Jurkat, Clone E6-1 (cell line): ENCODE results near the gene FYB1.

ENCODE experiments used
- DNase-seq: peaks from one replicate; pipeline ENCODE4 v3.0.0-alpha.2; 2011; ENCODE audit warnings: low read depth, low spot score
- H3K4me3 ChIP-seq: 2 replicates; pipeline ENCODE4 v1.5.1; 2011; ENCODE audit warnings: mild to moderate bottlenecking, low read length, control low read depth, moderate library complexity

The FYB1 gene

GRCh38 chr5:39076757-39077728, 142.3 kb downstream of the FYB1 start:
- no peak overlapping the region for H3K4me3 ChIP-seq
- DNase-seq = no peak

- no peak for DNase-seq
- H3K4me3 ChIP-seq = no peak overlapping the region
These were observed 143.1 kb downstream of the FYB1 start for GRCh38 chr5:39076101-39076756.

- peak within 1 kb of the TSS; percentile 84 for H3K4me3 ChIP-seq
- peak; percentile 72 for DNase-seq
These were observed 145.1 kb downstream of the FYB1 start, which contains the start of gene RICTOR for GRCh38 chr5:39074017-39074814. RICTOR (minus strand) TSS chr5:39074399; CDS start chr5:39074377, 22 bp downstream.

GRCh38 chr5:39073767-39074016, 145.7 kb downstream of the FYB1 start:
- H3K4me3 ChIP-seq = peak overlapping the region; percentile 84
- no peak for DNase-seq

GRCh38 chr5:39072925-39073766, 146.2 kb downstream of the FYB1 start:
- DNase-seq = peak; percentile 58
- H3K4me3 ChIP-seq = peak overlapping the region; percentile 84

GRCh38 chr5:39068099-39068498, 151.3 kb downstream of the FYB1 start:
- H3K4me3 ChIP-seq = no peak overlapping the region
- DNase-seq = no peak

GRCh38 chr5:39064450-39064849, 154.9 kb downstream of the FYB1 start:
- H3K4me3 ChIP-seq = no peak overlapping the region
- no peak for DNase-seq

- no peak overlapping the region for H3K4me3 ChIP-seq
- no peak for DNase-seq
These were observed 156.3 kb downstream of the FYB1 start for GRCh38 chr5:39063037-39063436.

- no peak overlapping the region for H3K4me3 ChIP-seq
- DNase-seq = no peak
These were observed 156.8 kb downstream of the FYB1 start for GRCh38 chr5:39062530-39062929.

GRCh38 chr5:39062104-39062503, 157.3 kb downstream of the FYB1 start:
- DNase-seq = no peak
- no peak overlapping the region for H3K4me3 ChIP-seq

GRCh38 chr5:39059064-39059463, 160.3 kb downstream of the FYB1 start:
- no peak for DNase-seq
- H3K4me3 ChIP-seq = no peak overlapping the region

GRCh38 chr5:39058178-39058921, 161.0 kb downstream of the FYB1 start:
- no peak overlapping the region for H3K4me3 ChIP-seq
- no peak for DNase-seq

GRCh38 chr5:39057734-39058133, 161.6 kb downstream of the FYB1 start:
- DNase-seq = no peak
- H3K4me3 ChIP-seq = no peak overlapping the region; the same call in 1 of the 2 replicates

- H3K4me3 ChIP-seq = no peak overlapping the region
- DNase-seq = no peak
These were observed 163.5 kb downstream of the FYB1 start for GRCh38 chr5:39055768-39056398.
